HepG2 (cell line): ENCODE results near the gene ZCCHC9. TPM values are rescaled to one million over a fixed set of nuclear protein-coding genes. Genes with fewer than 3 reads are reported as not detected.
A peak's percentile ranks its signal among the peaks of the same experiment; 100 is the strongest.

Experiments used
- DPF2 ChIP-seq: sonication (generic); formaldehyde crosslinking; IDR thresholded peaks from 2 replicates; pipeline ENCODE4 v1.4.0; 2020; ENCODE audit warnings: mild to moderate bottlenecking, low read depth, missing genetic modification reagents, borderline replicate concordance
- HNF4G ChIP-seq, 2 experiments: sonication (generic) in 1 of 2; formaldehyde crosslinking in 1 of 2; IDR thresholded peaks; 2 replicates each; pipeline versions ENCODE4 v1.4.0 to v1.6.1; 2011 to 2020; ENCODE audit warnings: borderline replicate concordance in 2 of 2, low read depth in 2 of 2, mild to moderate bottlenecking in 2 of 2, low read length in 1 of 2, missing genetic modification reagents in 1 of 2, moderate library complexity in 1 of 2
- HNRNPK ChIP-seq: fragments of 200-400 bp; formaldehyde crosslinking; IDR thresholded peaks from 2 replicates; pipeline ENCODE4 v1.6.1; 2018; ENCODE audit warnings: low read length, low read depth, moderate library complexity, mild to moderate bottlenecking; ENCODE audit not compliant: poor library complexity, severe bottlenecking
- NFRKB ChIP-seq: fragments of 450-650 bp; IDR thresholded peaks from 2 replicates; pipeline ENCODE4 v1.6.1; 2017
- RBAK ChIP-seq: sonication (generic); formaldehyde crosslinking; IDR thresholded peaks from 2 replicates; pipeline ENCODE4 v1.5.1; 2020; ENCODE audit warnings: mild to moderate bottlenecking, missing genetic modification reagents
- SALL2 ChIP-seq: sonication (generic); formaldehyde crosslinking; IDR thresholded peaks from 2 replicates; pipeline ENCODE4 v1.8.1; 2023; ENCODE audit warnings: mild to moderate bottlenecking, missing genetic modification reagents, inconsistent platforms
- SIN3A ChIP-seq: IDR thresholded peaks from 2 replicates; pipeline ENCODE4 v1.6.1; 2011; ENCODE audit warnings: low read depth, mild to moderate bottlenecking, control low read depth, low read length, borderline replicate concordance
- SRSF1 ChIP-seq: fragments of 200-400 bp; formaldehyde crosslinking; optimal IDR thresholded peaks from 2 replicates; pipeline ENCODE3; 2017; ENCODE audit warnings: mild to moderate bottlenecking, low read depth, low read length, moderate library complexity
- ZMYM2 ChIP-seq: sonication (generic); formaldehyde crosslinking; IDR thresholded peaks from 2 replicates; pipeline ENCODE4 v1.8.0; 2022; ENCODE audit warnings: mild to moderate bottlenecking, missing genetic modification reagents
- ZNF839 ChIP-seq: sonication (generic); formaldehyde crosslinking; IDR thresholded peaks from 2 replicates; pipeline ENCODE4 v1.4.0; 2020; ENCODE audit warnings: missing genetic modification reagents, mild to moderate bottlenecking, borderline replicate concordance
- polyA plus RNA-seq, 8 experiments: library from polyadenylated mRNA; depleted of rRNA in 3 of 8; stranded (reverse) in 7 of 8; unstranded in 1 of 8; fragments of >200 nt; fragmentation: Illumina TruSeq in 4 of 8; extraction: Trizol in 4 of 8; gene quantifications; 2 replicates each; pipeline versions ENCODE4 v1.2.1 to v1.2.3, GENCODE V29; 2011 to 2016; ENCODE audit warnings: low read depth in 4 of 8, missing spikeins in 1 of 8, mixed read lengths in 1 of 8; ENCODE audit not compliant: insufficient read depth in 1 of 8
- total RNA-seq, 5 experiments: library from RNA; depleted of rRNA; stranded (reverse); fragments of >200 nt; fragmentation: Illumina TruSeq; extraction: Trizol; gene quantifications; 2 replicates each; pipeline ENCODE4 v1.2.3, GENCODE V29; 2016; ENCODE audit warnings: low read depth in 1 of 5
- TF ChIP-seq, protein P1 (sequence below): sonication (generic); formaldehyde crosslinking; IDR thresholded peaks from 2 replicates; pipeline ENCODE4 v1.4.0; 2020; ENCODE audit warnings: missing genetic modification reagents, mild to moderate bottlenecking, borderline replicate concordance
- TF ChIP-seq, protein P2 (sequence below): sonication (generic); formaldehyde crosslinking; IDR thresholded peaks from 2 replicates; pipeline ENCODE4 v1.5.0; 2020; ENCODE audit warnings: mild to moderate bottlenecking, missing genetic modification reagents
- TF ChIP-seq, protein P3 (sequence below): sonication (generic); formaldehyde crosslinking; IDR thresholded peaks from 2 replicates; pipeline ENCODE4 v1.4.0; 2020; ENCODE audit warnings: missing genetic modification reagents
- TF ChIP-seq, protein P4 (sequence below): sonication (generic); formaldehyde crosslinking; IDR thresholded peaks from 2 replicates; pipeline ENCODE4 v1.4.0; 2020; ENCODE audit warnings: missing genetic modification reagents
- TF ChIP-seq, protein P5 (sequence below): sonication (generic); formaldehyde crosslinking; IDR thresholded peaks from 2 replicates; pipeline ENCODE4 v1.4.0; 2020; ENCODE audit warnings: mild to moderate bottlenecking, low read depth, missing genetic modification reagents
- TF ChIP-seq, protein P6 (sequence below), 2 experiments: fragments of 450-650 bp in 1 of 2; sonication (generic) in 1 of 2; formaldehyde crosslinking; IDR thresholded peaks; 2 replicates each; pipeline versions ENCODE4 v1.5.0 to v1.8.0; 2020 to 2022; ENCODE audit warnings: mild to moderate bottlenecking in 1 of 2, missing genetic modification reagents in 1 of 2

The ZCCHC9 gene
- total and polyA plus RNA-seq, 2 of the 13 experiments (the other 11 are each of a cell fraction or from before 2014, with no cell fraction given): 28.7 to 52.5 TPM

DNA sequence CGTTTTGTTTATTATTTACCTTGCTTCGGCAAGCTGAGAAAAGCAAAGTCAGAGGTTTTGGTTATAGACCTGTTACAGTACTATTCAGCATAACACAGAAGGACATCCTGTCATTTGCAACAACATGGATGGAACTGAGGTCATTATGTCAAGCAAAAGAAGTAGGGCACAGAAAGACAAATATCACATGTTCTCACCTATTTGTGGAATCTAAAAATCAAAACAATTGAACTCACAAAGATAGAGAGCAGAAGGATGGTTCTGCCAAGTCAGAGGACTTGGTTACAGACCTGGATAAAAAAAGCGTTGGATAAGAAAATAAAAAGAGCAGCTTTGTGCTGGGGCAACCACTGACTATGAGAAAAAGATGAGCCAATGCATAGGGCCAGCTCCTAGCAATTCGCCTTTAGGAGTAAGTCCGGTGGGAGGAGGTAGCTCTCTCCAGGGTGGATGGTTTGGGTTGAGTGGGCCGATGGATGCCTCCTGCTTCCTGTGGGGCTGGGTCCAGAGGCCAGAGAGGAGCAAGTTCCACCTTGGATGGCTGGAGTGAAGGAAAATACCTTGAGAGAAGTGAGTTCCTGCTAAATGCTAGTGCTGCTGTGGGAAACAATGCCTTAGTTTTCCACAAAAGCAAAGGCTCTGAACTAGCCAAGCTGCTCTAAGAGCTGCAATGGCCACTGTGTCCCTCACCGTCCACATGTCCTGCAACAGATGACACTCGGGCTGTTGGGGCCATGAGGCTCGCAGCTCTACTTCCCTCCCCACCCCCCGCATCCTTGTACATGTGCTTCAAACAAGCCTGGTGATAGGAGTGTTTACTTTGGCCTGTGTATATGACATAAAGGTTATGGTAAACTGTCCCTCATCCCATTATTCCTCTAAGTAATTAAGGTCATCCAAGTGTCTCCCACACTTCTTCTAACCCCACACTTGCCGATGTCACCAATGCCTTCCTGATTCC lies 54.2 kb downstream of the ZCCHC9 start (continued):
- TF ChIP-seq, protein P1, sequence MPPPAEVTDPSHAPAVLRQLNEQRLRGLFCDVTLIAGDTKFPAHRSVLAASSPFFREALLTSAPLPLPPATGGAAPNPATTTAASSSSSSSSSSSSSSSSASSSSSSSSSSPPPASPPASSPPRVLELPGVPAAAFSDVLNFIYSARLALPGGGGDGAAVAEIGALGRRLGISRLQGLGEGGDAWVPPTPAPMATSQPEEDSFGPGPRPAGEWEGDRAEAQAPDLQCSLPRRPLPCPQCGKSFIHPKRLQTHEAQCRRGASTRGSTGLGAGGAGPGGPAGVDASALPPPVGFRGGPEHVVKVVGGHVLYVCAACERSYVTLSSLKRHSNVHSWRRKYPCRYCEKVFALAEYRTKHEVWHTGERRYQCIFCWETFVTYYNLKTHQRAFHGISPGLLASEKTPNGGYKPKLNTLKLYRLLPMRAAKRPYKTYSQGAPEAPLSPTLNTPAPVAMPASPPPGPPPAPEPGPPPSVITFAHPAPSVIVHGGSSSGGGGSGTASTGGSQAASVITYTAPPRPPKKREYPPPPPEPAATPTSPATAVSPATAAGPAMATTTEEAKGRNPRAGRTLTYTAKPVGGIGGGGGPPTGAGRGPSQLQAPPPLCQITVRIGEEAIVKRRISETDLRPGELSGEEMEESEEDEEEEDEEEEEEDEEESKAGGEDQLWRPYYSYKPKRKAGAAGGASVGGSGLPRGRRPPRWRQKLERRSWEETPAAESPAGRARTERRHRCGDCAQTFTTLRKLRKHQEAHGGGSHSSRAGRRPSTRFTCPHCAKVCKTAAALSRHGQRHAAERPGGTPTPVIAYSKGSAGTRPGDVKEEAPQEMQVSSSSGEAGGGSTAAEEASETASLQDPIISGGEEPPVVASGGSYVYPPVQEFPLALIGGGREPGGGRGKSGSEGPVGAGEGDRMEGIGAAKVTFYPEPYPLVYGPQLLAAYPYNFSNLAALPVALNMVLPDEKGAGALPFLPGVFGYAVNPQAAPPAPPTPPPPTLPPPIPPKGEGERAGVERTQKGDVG (CRISPR knock-in tag): peak; percentile 63; the same call in 1 of the 2 replicates
- no peak for TF ChIP-seq SRSF1
- no peak for TF ChIP-seq ZMYM2
- TF ChIP-seq, protein P2, sequence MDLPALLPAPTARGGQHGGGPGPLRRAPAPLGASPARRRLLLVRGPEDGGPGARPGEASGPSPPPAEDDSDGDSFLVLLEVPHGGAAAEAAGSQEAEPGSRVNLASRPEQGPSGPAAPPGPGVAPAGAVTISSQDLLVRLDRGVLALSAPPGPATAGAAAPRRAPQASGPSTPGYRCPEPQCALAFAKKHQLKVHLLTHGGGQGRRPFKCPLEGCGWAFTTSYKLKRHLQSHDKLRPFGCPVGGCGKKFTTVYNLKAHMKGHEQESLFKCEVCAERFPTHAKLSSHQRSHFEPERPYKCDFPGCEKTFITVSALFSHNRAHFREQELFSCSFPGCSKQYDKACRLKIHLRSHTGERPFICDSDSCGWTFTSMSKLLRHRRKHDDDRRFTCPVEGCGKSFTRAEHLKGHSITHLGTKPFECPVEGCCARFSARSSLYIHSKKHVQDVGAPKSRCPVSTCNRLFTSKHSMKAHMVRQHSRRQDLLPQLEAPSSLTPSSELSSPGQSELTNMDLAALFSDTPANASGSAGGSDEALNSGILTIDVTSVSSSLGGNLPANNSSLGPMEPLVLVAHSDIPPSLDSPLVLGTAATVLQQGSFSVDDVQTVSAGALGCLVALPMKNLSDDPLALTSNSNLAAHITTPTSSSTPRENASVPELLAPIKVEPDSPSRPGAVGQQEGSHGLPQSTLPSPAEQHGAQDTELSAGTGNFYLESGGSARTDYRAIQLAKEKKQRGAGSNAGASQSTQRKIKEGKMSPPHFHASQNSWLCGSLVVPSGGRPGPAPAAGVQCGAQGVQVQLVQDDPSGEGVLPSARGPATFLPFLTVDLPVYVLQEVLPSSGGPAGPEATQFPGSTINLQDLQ (CRISPR knock-in tag): no peak
- TF ChIP-seq HNRNPK: no peak
- no peak for TF ChIP-seq DPF2 (CRISPR knock-in tag)
- TF ChIP-seq NFRKB: no peak
- TF ChIP-seq SIN3A: no peak
- TF ChIP-seq, protein P3, sequence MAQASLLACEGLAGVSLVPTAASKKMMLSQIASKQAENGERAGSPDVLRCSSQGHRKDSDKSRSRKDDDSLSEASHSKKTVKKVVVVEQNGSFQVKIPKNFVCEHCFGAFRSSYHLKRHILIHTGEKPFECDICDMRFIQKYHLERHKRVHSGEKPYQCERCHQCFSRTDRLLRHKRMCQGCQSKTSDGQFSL (CRISPR knock-in tag): no peak
- TF ChIP-seq, protein P4, sequence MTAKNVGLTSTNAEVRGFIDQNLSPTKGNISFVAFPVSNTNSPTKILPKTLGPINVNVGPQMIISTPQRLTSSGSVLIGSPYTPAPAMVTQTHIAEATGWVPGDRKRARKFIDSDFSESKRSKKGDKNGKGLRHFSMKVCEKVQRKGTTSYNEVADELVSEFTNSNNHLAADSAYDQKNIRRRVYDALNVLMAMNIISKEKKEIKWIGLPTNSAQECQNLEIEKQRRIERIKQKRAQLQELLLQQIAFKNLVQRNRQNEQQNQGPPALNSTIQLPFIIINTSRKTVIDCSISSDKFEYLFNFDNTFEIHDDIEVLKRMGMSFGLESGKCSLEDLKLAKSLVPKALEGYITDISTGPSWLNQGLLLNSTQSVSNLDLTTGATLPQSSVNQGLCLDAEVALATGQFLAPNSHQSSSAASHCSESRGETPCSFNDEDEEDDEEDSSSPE (CRISPR knock-in tag): no peak
- TF ChIP-seq SALL2: no peak
- TF ChIP-seq RBAK (CRISPR knock-in tag): no peak
- no peak for TF ChIP-seq HNF4G (IDR thresholded peaks at IDR 0.05; ENCODE audit: borderline replicate concordance, low read depth, low read length)
- no peak for TF ChIP-seq HNF4G (CRISPR knock-in tag; IDR thresholded peaks at IDR 0.05; ENCODE audit: borderline replicate concordance, low read depth)
- TF ChIP-seq, protein P5, sequence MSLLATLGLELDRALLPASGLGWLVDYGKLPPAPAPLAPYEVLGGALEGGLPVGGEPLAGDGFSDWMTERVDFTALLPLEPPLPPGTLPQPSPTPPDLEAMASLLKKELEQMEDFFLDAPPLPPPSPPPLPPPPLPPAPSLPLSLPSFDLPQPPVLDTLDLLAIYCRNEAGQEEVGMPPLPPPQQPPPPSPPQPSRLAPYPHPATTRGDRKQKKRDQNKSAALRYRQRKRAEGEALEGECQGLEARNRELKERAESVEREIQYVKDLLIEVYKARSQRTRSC (CRISPR knock-in tag): 0 out of 2 replicates have a peak, but pooled peaks have one; percentile 63
- TF ChIP-seq, protein P6, sequence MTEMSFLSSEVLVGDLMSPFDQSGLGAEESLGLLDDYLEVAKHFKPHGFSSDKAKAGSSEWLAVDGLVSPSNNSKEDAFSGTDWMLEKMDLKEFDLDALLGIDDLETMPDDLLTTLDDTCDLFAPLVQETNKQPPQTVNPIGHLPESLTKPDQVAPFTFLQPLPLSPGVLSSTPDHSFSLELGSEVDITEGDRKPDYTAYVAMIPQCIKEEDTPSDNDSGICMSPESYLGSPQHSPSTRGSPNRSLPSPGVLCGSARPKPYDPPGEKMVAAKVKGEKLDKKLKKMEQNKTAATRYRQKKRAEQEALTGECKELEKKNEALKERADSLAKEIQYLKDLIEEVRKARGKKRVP (CRISPR knock-in tag; IDR thresholded peaks at IDR 0.05): no peak
- TF ChIP-seq ZNF839 (CRISPR knock-in tag): no peak
